K562 (cell line): ENCODE measurements around the gene TMEM208. TPM values are rescaled to one million over a fixed set of nuclear protein-coding genes. Genes with fewer than 3 reads are reported as not detected.

ENCODE experiments used
- ATAC-seq: fragments of 200-7000 bp; cut with Tn5 transposase; 3 replicates; pipeline ENCODE4 v1.9.1; 2020; ENCODE audit warnings: moderate library complexity
- BruUV-seq: library from RNA; stranded (reverse); fragments of 400-500 nt; replicated peaks from 2 replicates; lab custom pipeline; 2021; lab: Mats Ljungman, UMichigan
- CTCF ChIA-PET: fragments of 300-600 bp; formaldehyde crosslinking; extraction: SDS; loops from one replicate; lab custom pipeline; 2021; ENCODE audit warnings: low intra/inter-chr PET ratio; lab: Yijun Ruan, JAX
- POLR2A ChIA-PET: fragments of 300-600, 350-650 bp; sonication (Branson Sonifier 250); formaldehyde crosslinking; extraction: SDS; loops from one replicate; lab custom pipeline; 2021; ENCODE audit warnings: antibody characterized with exemption, inconsistent platforms; lab: Yijun Ruan, JAX
- DNase-seq, 4 experiments: peaks; one replicate each; pipeline versions ENCODE4 v3.0.0 to v3.0.0-alpha.2; 2011 to 2018; ENCODE audit warnings: low spot score in 3 of 4, mixed read lengths in 3 of 4; ENCODE audit errors: extremely low read depth in 1 of 4
- FAIRE-seq: peaks from 2 replicates; lab custom pipeline; 2011; peaks lifted over from hg19 to GRCh38; lab: Jason Lieb, UNC
- H2AFZ ChIP-seq: 2 replicates; pipeline ENCODE4 v1.6.0; 2011; ENCODE audit warnings: low read depth, low read length, control low read depth, inconsistent platforms
- H3K27ac ChIP-seq: fragments of 200-600 bp; 3 replicates; pipeline ENCODE4 v1.8.0; 2011; ENCODE audit warnings: low read depth, mild to moderate bottlenecking, control low read depth, inconsistent platforms, low read length, moderate library complexity, mixed read lengths; ENCODE audit errors: extremely low read depth
- H3K27me3 ChIP-seq, 2 experiments: fragments of 300-600 bp in 1 of 2; 2 replicates in 1 of 2; 3 replicates in 1 of 2; pipeline versions ENCODE4 v1.6.0 to v1.8.0; 2011; ENCODE audit warnings: inconsistent platforms in 2 of 2, low read length in 2 of 2, mild to moderate bottlenecking in 1 of 2, mixed read lengths in 1 of 2, moderate library complexity in 1 of 2; ENCODE audit not compliant: control insufficient read depth in 2 of 2, insufficient read depth in 2 of 2
- H3K36me3 ChIP-seq: fragments of 300-600 bp; 3 replicates; pipeline ENCODE4 v1.8.0; 2011; ENCODE audit warnings: mild to moderate bottlenecking, low read length, inconsistent platforms; ENCODE audit not compliant: control insufficient read depth, insufficient read depth
- H3K4me1 ChIP-seq, 2 experiments: fragments of 200-600 bp in 1 of 2; replicated peaks in 1 of 2; 2 replicates in 1 of 2; 3 replicates in 1 of 2; pipeline versions ENCODE4 v1.5.1 to v1.8.0; 2011; ENCODE audit warnings: inconsistent platforms in 2 of 2, low read length in 2 of 2, mild to moderate bottlenecking in 1 of 2, mixed read lengths in 1 of 2, moderate library complexity in 1 of 2; ENCODE audit not compliant: control insufficient read depth in 2 of 2, insufficient read depth in 2 of 2
- H3K4me2 ChIP-seq: 2 replicates; pipeline ENCODE4 v1.6.1; 2011; ENCODE audit warnings: low read length, control low read depth, inconsistent platforms, mixed read lengths; ENCODE audit not compliant: insufficient read depth
- H3K4me3 ChIP-seq: fragments of 200-600 bp; sonication (generic), shearing (Covaris generic); 2 replicates; pipeline ENCODE4 v1.5.1; 2016; ENCODE audit warnings: control low read depth, inconsistent platforms
- H3K79me2 ChIP-seq: fragments of 200-600 bp; 3 replicates; pipeline ENCODE4 v1.8.0; 2011; ENCODE audit warnings: low read length, inconsistent platforms; ENCODE audit not compliant: control insufficient read depth, insufficient read depth
- H3K9ac ChIP-seq, 2 experiments: 2 replicates each; pipeline versions ENCODE4 v1.6.0 to v1.6.1; 2011; ENCODE audit warnings: low read depth in 2 of 2, low read length in 2 of 2, control low read depth in 1 of 2, inconsistent platforms in 1 of 2, mild to moderate bottlenecking in 1 of 2, mixed read lengths in 1 of 2; ENCODE audit not compliant: insufficient read depth in 1 of 2
- H3K9me1 ChIP-seq: one replicate; pipeline ENCODE4 v1.6.0; 2011; ENCODE audit warnings: inconsistent platforms, mild to moderate bottlenecking, low read length, moderate library complexity; ENCODE audit not compliant: control insufficient read depth, insufficient read depth
- H3K9me3 ChIP-seq: replicated peaks from 2 replicates; pipeline ENCODE4 v1.5.1; 2011; ENCODE audit warnings: low read depth, low read length, inconsistent platforms; ENCODE audit not compliant: control insufficient read depth, insufficient read depth
- H4K20me1 ChIP-seq: replicated peaks from 2 replicates; pipeline ENCODE4 v1.6.1; 2011; ENCODE audit warnings: low read length, inconsistent platforms, mixed read lengths; ENCODE audit not compliant: control insufficient read depth, insufficient read depth
- CCNT2 ChIP-seq: IDR thresholded peaks from 2 replicates; pipeline ENCODE4 v1.6.1; 2011; ENCODE audit warnings: borderline replicate concordance, low read depth, mild to moderate bottlenecking, moderate library complexity, mixed read lengths, low read length; ENCODE audit not compliant: insufficient read length; ENCODE audit errors: extremely low read depth
- MYC ChIP-seq, 2 experiments: fragments of 250-450 bp in 1 of 2; sonication (Bioruptor Pico) in 1 of 2; IDR thresholded peaks; 2 replicates each; pipeline versions ENCODE4 v1.5.1 to v1.6.1; 2012 to 2021; ENCODE audit warnings: low read depth in 2 of 2, borderline replicate concordance in 1 of 2, improper control_type of control experiment in 1 of 2, low read length in 1 of 2, mild to moderate bottlenecking in 1 of 2, moderate library complexity in 1 of 2
- PHB ChIP-seq: fragments of 250-450 bp; sonication (Bioruptor Pico); IDR thresholded peaks from 2 replicates; pipeline ENCODE4 v1.5.0; 2021
- PHF8 ChIP-seq: fragments of 200-600 bp; sonication (generic); IDR thresholded peaks from 2 replicates; pipeline ENCODE4 v1.6.1; 2012; ENCODE audit warnings: mixed run types, mild to moderate bottlenecking, inconsistent platforms, low read length, moderate library complexity, borderline replicate concordance
- ZBTB7A ChIP-seq: IDR thresholded peaks from 2 replicates; pipeline ENCODE4 v1.6.1; 2011; ENCODE audit warnings: low read depth, mild to moderate bottlenecking, low read length, moderate library complexity, borderline replicate concordance; ENCODE audit not compliant: control insufficient read depth
- ZNF584 ChIP-seq: fragments of 200-800 bp; sonication (Bioruptor generic); IDR thresholded peaks from 2 replicates; pipeline ENCODE4 v1.6.1; 2016; ENCODE audit warnings: low read depth, mild to moderate bottlenecking, missing genetic modification characterization, missing compliant biosample characterization
- WGBS: fragments of 100-300 bp; shearing (Covaris generic); methylation state at CpG from one replicate; pipeline ENCODE4 v1.1.6; 2016; ENCODE audit warnings: low coverage, mixed read lengths; ENCODE audit not compliant: insufficient coverage; ENCODE audit errors: missing lambda C conversion rate; 5-methylcytosine and 5-hydroxymethylcytosine counted together
- in situ Hi-C: fragments of 300-500 bp; cut with MboI; formaldehyde crosslinking; loops from 4 replicates; pipeline ENCODE4 v1.15.0; 2018; ENCODE audit warnings: inconsistent platforms, mixed read lengths
- intact Hi-C: fragments of 100-400 bp; cut with micrococcal nuclease; formaldehyde crosslinking; loops from 2 replicates; pipeline ENCODE4 v1.14.2; 2022
- polyA plus RNA-seq, 8 experiments: library from polyadenylated mRNA; depleted of rRNA in 4 of 8; stranded (reverse) in 5 of 8; unstranded in 3 of 8; fragments of >200 nt; fragmentation: Nextera tagmentation in 2 of 8; fragmentation: Illumina TruSeq in 1 of 8; extraction: Ambion mirVana in 2 of 8; extraction: Trizol in 1 of 8; gene quantifications; 2 replicates each; pipeline versions ENCODE4 v1.2.1 to v1.2.3, GENCODE V29; 2011 to 2014; ENCODE audit warnings: inconsistent platforms in 1 of 8, missing spikeins in 1 of 8
- total RNA-seq, 7 experiments: library from RNA; depleted of rRNA in 6 of 7; stranded (reverse); fragments of >200 nt in 6 of 7; fragmentation: Illumina TruSeq in 2 of 7; extraction: Trizol in 2 of 7; gene quantifications; 2 replicates each; pipeline versions ENCODE4 v1.2.1 to v1.2.3, GENCODE V29; 2011 to 2021; ENCODE audit warnings: low replicate concordance in 1 of 7
- TF ChIP-seq, protein P1 (sequence below), 3 experiments: fragments of 200-800 bp in 1 of 3; fragments of 250-450 bp in 1 of 3; fragments of 450-650 bp in 1 of 3; sonication (Bioruptor Pico) in 1 of 3; sonication (Bioruptor generic) in 1 of 3; formaldehyde crosslinking in 1 of 3; IDR thresholded peaks; 2 replicates each; pipeline versions ENCODE4 v1.6.1 to v1.8.0; 2016 to 2022; ENCODE audit warnings: mild to moderate bottlenecking in 2 of 3, missing genetic modification characterization in 2 of 3, missing compliant biosample characterization in 1 of 3, moderate library complexity in 1 of 3
- TF ChIP-seq, protein P2 (sequence below), 3 experiments: fragments of 200-800 bp in 1 of 3; sonication (Bioruptor generic) in 1 of 3; sonication (generic) in 1 of 3; formaldehyde crosslinking in 1 of 3; IDR thresholded peaks; 2 replicates each; pipeline versions ENCODE4 v1.6.1 to v1.8.0; 2016 to 2022; ENCODE audit warnings: mild to moderate bottlenecking in 2 of 3, missing compliant biosample characterization in 2 of 3, missing genetic modification characterization in 2 of 3, missing genetic modification reagents in 1 of 3
- TF ChIP-seq, protein P3 (sequence below), 3 experiments: IDR thresholded peaks in 2 of 3; conservative IDR thresholded peaks in 1 of 3; 2 replicates each; pipeline ENCODE4 v1.5.1; 2011 to 2012; ENCODE audit warnings: low read length in 3 of 3, mild to moderate bottlenecking in 3 of 3, control low read depth in 2 of 3, improper control_type of control experiment in 1 of 3, inconsistent platforms in 1 of 3, low read depth in 1 of 3, mixed read lengths in 1 of 3, moderate library complexity in 1 of 3; ENCODE audit not compliant: insufficient read depth in 2 of 3

Gene TMEM208
- total and polyA plus RNA-seq, 9 of the 15 experiments (the other 6 are each of a cell fraction or from before 2014, with no cell fraction given), result 31.8 to 239 (median 54.3) TPM

DNA sequence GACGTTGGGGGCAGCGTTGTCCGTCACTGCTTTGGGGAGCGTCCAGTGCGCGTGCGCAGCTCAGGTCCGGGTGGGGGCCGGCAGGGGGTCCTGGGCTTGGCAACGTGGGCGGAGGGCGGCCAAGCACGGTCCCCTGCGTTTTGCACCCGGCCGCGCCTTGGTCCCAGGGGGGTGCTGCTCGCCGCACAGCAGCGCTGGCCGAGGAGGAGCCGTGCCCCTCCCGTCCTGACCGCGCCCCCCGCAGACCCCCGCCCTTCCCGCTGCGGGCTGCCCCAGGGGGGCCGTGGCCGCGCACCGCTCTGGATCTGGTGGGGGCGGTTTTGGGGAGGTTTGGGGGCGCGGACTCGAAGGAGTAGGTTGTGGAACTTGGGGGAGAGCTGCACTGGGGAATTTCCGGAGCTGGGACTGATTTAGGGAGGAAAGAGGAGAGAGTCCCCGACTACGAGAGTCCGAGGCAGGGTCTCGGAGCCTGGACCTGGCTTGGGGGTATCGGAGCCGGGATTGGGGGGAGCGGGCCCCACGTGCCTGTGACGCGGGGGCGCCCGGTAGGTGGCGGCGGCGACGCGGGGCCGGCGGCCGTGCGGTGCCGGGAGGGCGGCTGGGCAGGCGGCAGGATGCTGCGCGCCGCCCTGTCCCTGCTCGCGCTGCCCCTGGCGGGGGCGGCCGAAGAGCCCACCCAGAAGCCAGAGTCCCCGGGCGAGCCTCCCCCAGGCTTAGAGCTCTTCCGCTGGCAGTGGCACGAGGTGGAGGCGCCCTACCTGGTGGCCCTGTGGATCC lies 21.7 kb downstream of the TMEM208 start, which contains the start of gene SLC9A5:
Gene SLC9A5 (plus strand): TSS at position 579 of the 777 bp plus-strand sequence. CDS start 36 bp downstream, at position 615.
- no TSS peak for BruUV-seq
- ATAC-seq, result no peak
- peak within 1 kb of the TSS; percentile 63 to 91 for H3K9ac ChIP-seq
- peak; percentile 40 for TF ChIP-seq CCNT2
- TF ChIP-seq ZNF584 (CRISPR knock-in tag), result no peak
- peak; percentile 89; the same call in 1 of the 2 replicates for TF ChIP-seq ZBTB7A
- peak; percentile 39; the same call in 1 of the 2 replicates for TF ChIP-seq PHF8
- no peak for TF ChIP-seq PHB (CRISPR knock-in tag)
- TF ChIP-seq, protein P1, sequence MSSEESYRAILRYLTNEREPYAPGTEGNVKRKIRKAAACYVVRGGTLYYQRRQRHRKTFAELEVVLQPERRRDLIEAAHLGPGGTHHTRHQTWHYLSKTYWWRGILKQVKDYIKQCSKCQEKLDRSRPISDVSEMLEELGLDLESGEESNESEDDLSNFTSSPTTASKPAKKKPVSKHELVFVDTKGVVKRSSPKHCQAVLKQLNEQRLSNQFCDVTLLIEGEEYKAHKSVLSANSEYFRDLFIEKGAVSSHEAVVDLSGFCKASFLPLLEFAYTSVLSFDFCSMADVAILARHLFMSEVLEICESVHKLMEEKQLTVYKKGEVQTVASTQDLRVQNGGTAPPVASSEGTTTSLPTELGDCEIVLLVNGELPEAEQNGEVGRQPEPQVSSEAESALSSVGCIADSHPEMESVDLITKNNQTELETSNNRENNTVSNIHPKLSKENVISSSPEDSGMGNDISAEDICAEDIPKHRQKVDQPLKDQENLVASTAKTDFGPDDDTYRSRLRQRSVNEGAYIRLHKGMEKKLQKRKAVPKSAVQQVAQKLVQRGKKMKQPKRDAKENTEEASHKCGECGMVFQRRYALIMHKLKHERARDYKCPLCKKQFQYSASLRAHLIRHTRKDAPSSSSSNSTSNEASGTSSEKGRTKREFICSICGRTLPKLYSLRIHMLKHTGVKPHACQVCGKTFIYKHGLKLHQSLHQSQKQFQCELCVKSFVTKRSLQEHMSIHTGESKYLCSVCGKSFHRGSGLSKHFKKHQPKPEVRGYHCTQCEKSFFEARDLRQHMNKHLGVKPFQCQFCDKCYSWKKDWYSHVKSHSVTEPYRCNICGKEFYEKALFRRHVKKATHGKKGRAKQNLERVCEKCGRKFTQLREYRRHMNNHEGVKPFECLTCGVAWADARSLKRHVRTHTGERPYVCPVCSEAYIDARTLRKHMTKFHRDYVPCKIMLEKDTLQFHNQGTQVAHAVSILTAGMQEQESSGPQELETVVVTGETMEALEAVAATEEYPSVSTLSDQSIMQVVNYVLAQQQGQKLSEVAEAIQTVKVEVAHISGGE (CRISPR knock-in tag; IDR thresholded peaks at IDR 0.05), result peak in 1 of 3 experiments; percentile 41; a peak in 1 of 6 replicates
- TF ChIP-seq, protein P2, sequence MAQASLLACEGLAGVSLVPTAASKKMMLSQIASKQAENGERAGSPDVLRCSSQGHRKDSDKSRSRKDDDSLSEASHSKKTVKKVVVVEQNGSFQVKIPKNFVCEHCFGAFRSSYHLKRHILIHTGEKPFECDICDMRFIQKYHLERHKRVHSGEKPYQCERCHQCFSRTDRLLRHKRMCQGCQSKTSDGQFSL (CRISPR knock-in tag; IDR thresholded peaks at IDR 0.05), result 0 out of 2 replicates have a peak, but pooled peaks have one; percentile 16
- TF ChIP-seq, protein P2 (tag; IDR thresholded peaks at IDR 0.05), result peak in 1 of 2 experiments; percentile 39; a peak in 1 of 4 replicates
- TF ChIP-seq MYC (IDR thresholded peaks at IDR 0.05; ENCODE audit: low read depth, low read length), result peak; percentile 67; the same call in 1 of the 2 replicates
- TF ChIP-seq MYC (CRISPR knock-in tag; IDR thresholded peaks at IDR 0.05; ENCODE audit: borderline replicate concordance, low read depth), result no peak
- TF ChIP-seq, protein P3, sequence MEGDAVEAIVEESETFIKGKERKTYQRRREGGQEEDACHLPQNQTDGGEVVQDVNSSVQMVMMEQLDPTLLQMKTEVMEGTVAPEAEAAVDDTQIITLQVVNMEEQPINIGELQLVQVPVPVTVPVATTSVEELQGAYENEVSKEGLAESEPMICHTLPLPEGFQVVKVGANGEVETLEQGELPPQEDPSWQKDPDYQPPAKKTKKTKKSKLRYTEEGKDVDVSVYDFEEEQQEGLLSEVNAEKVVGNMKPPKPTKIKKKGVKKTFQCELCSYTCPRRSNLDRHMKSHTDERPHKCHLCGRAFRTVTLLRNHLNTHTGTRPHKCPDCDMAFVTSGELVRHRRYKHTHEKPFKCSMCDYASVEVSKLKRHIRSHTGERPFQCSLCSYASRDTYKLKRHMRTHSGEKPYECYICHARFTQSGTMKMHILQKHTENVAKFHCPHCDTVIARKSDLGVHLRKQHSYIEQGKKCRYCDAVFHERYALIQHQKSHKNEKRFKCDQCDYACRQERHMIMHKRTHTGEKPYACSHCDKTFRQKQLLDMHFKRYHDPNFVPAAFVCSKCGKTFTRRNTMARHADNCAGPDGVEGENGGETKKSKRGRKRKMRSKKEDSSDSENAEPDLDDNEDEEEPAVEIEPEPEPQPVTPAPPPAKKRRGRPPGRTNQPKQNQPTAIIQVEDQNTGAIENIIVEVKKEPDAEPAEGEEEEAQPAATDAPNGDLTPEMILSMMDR (IDR thresholded peaks at IDR 0.05 in 2 of 3, conservative IDR thresholded peaks at IDR 0.05 in 1 of 3; ENCODE audit: insufficient read depth in 2 of 3, low read depth in 1 of 3, low read length in 3 of 3), result peak in 2 of 3 experiments; percentile 8 to 24; a peak in 1 of 6 replicates

More for the DNA sequence above, 21.7 kb downstream of the TMEM208 start, which contains the start of gene SLC9A5:
- CTCF ChIA-PET, result no interaction called here
- intact Hi-C loops (loop anchor here (5.0 to 10.0 kb wide), 2 partner anchors 274 to 296 kb away; no protein-coding TSS in a partner anchor), in situ Hi-C loops (no loop called here)
- WGBS, result 35% methylated on average over 42 of the region's 75 CpGs
- peak within 1 kb of the TSS; percentile 43 for H3K4me3 ChIP-seq
- H3K79me2 ChIP-seq, result peaks cover 37% of the 10 kb centered on the region
- POLR2A ChIA-PET, result interaction anchor here (0.6 to 1.2 kb wide), 4 partner anchors 9 to 94 kb away, joined by 3 to 4 read pairs (median 4); no protein-coding TSS in a partner anchor
- H2AFZ ChIP-seq, result peak within 1 kb of the TSS; percentile 86
- peaks cover 37 to 60% of the 10 kb centered on the region in 2 experiments for H3K4me1 ChIP-seq
- no peak for FAIRE-seq
- H3K4me2 ChIP-seq, result peak within 1 kb of the TSS; percentile 76
- H3K27me3 ChIP-seq, result no peaks in the 10 kb centered on the region
- peak; percentile 41 to 66 (median 60) for DNase-seq
- H3K27ac ChIP-seq, result peak within 1 kb of the TSS; percentile 49
- H3K9me3 ChIP-seq, result no peaks in the 10 kb centered on the region
- peaks cover 13% of the 10 kb centered on the region; the same call in 1 of the 3 replicates for H3K36me3 ChIP-seq
- H4K20me1 ChIP-seq, result no peaks in the 10 kb centered on the region
- H3K9me1 ChIP-seq, result no peaks in the 10 kb centered on the region
